H9 (cell line): Measurements from ENCODE around the gene ODAD4. TPM values are rescaled to one million over a fixed set of nuclear protein-coding genes. Genes with fewer than 3 reads are reported as not detected.

Source experiments
- DNase-seq: peaks from one replicate; pipeline ENCODE4 v3.0.0-alpha.2; 2017
- H2AFZ ChIP-seq: one replicate; pipeline ENCODE4 v1.6.1; 2013; ENCODE audit warnings: mild to moderate bottlenecking, low read length, control low read depth, moderate library complexity
- H2AK5ac ChIP-seq: 2 replicates; pipeline ENCODE4 v1.6.1; 2013; ENCODE audit warnings: low read length, control low read depth, mixed read lengths; ENCODE audit not compliant: insufficient read length
- H2BK120ac ChIP-seq: one replicate; pipeline ENCODE4 v1.6.1; 2013; ENCODE audit warnings: low read depth, mild to moderate bottlenecking, low read length, control low read depth, inconsistent platforms; ENCODE audit not compliant: poor library complexity, severe bottlenecking
- H2BK12ac ChIP-seq: 2 replicates; pipeline ENCODE4 v1.6.1; 2013; ENCODE audit warnings: low read length, control low read depth, mixed read lengths, low read depth; ENCODE audit not compliant: insufficient read length
- H2BK15ac ChIP-seq: 2 replicates; pipeline ENCODE4 v1.6.1; 2013; ENCODE audit warnings: low read depth, low read length, control low read depth
- H2BK20ac ChIP-seq: one replicate; pipeline ENCODE4 v1.6.1; 2013; ENCODE audit warnings: low read depth, mild to moderate bottlenecking, low read length, control low read depth, inconsistent platforms; ENCODE audit not compliant: poor library complexity, severe bottlenecking
- H2BK5ac ChIP-seq: 2 replicates; pipeline ENCODE4 v1.6.1; 2013; ENCODE audit warnings: low read length, control low read depth, mixed read lengths; ENCODE audit not compliant: insufficient read length
- H3K14ac ChIP-seq: 2 replicates; pipeline ENCODE4 v1.6.1; 2013; ENCODE audit warnings: low read length, control low read depth; ENCODE audit not compliant: insufficient read depth
- H3K18ac ChIP-seq: 2 replicates; pipeline ENCODE4 v1.6.1; 2013; ENCODE audit warnings: low read depth, mild to moderate bottlenecking, mixed read lengths, low read length, control low read depth; ENCODE audit not compliant: insufficient read length
- H3K23ac ChIP-seq: 2 replicates; pipeline ENCODE4 v1.6.1; 2013; ENCODE audit warnings: low read length, control low read depth, mixed read lengths, low read depth; ENCODE audit not compliant: insufficient read length
- H3K23me2 ChIP-seq: 2 replicates; pipeline ENCODE4 v1.6.1; 2013; ENCODE audit warnings: low read depth, mild to moderate bottlenecking, mixed read lengths, low read length, control low read depth; ENCODE audit not compliant: insufficient read length, poor library complexity, severe bottlenecking
- H3K27ac ChIP-seq: 2 replicates; pipeline ENCODE4 v1.5.1; 2013; ENCODE audit warnings: low read length, control low read depth, mixed read lengths, low read depth; ENCODE audit not compliant: insufficient read length
- H3K27me3 ChIP-seq: 2 replicates; pipeline ENCODE4 v1.6.1; 2013; ENCODE audit warnings: low read length, control low read depth, inconsistent platforms; ENCODE audit not compliant: insufficient read depth
- H3K4ac ChIP-seq: 2 replicates; pipeline ENCODE4 v1.6.1; 2013; ENCODE audit warnings: low read depth, mild to moderate bottlenecking, control low read depth, inconsistent platforms, low read length, moderate library complexity
- H3K4me1 ChIP-seq: 2 replicates; pipeline ENCODE4 v1.6.1; 2013; ENCODE audit warnings: low read length, control low read depth, inconsistent platforms; ENCODE audit not compliant: insufficient read depth
- H3K4me2 ChIP-seq: 2 replicates; pipeline ENCODE4 v1.6.1; 2013; ENCODE audit warnings: low read length, control low read depth, mixed read lengths; ENCODE audit not compliant: insufficient read length, insufficient read depth
- H3K56ac ChIP-seq: 2 replicates; pipeline ENCODE4 v1.6.1; 2013; ENCODE audit warnings: low read depth, mild to moderate bottlenecking, mixed read lengths, low read length, control low read depth; ENCODE audit not compliant: insufficient read length
- H3K79me1 ChIP-seq: 2 replicates; pipeline ENCODE4 v1.6.1; 2013; ENCODE audit warnings: low read depth, mild to moderate bottlenecking, moderate library complexity, low read length, control low read depth, inconsistent platforms; ENCODE audit not compliant: insufficient read depth, poor library complexity, severe bottlenecking
- H3K79me2 ChIP-seq: 2 replicates; pipeline ENCODE4 v1.6.1; 2013; ENCODE audit warnings: low read length, control low read depth, inconsistent platforms; ENCODE audit not compliant: insufficient read depth
- H3K9ac ChIP-seq: 2 replicates; pipeline ENCODE4 v1.6.1; 2013; ENCODE audit warnings: low read length, control low read depth, mixed read lengths; ENCODE audit not compliant: insufficient read length; ENCODE audit errors: extremely low read depth
- H3K9me3 ChIP-seq: one replicate; pipeline ENCODE4 v1.6.1; 2013; ENCODE audit warnings: low read depth, low read length, inconsistent platforms; ENCODE audit not compliant: control insufficient read depth
- H3T11ph ChIP-seq: one replicate; pipeline ENCODE4 v1.6.1; 2013; ENCODE audit warnings: mild to moderate bottlenecking, low read length, control low read depth, inconsistent platforms
- H4K20me1 ChIP-seq: one replicate; pipeline ENCODE4 v1.6.1; 2013; ENCODE audit not compliant: control insufficient read depth, insufficient read length, insufficient read depth
- H4K5ac ChIP-seq: 2 replicates; pipeline ENCODE4 v1.6.1; 2013; ENCODE audit warnings: low read depth, mild to moderate bottlenecking, mixed read lengths, low read length, control low read depth; ENCODE audit not compliant: insufficient read length
- H4K8ac ChIP-seq: replicated peaks from 2 replicates; pipeline ENCODE4 v1.6.1; 2013; ENCODE audit warnings: low read length, control low read depth, mixed read lengths, low read depth; ENCODE audit not compliant: insufficient read length
- H4K91ac ChIP-seq: 2 replicates; pipeline ENCODE4 v1.6.1; 2013; ENCODE audit warnings: low read depth, mild to moderate bottlenecking, moderate library complexity, mixed read lengths, low read length, control low read depth; ENCODE audit not compliant: insufficient read length
- H3K27ac Mint-ChIP-seq, 3 experiments: 2 replicates in 2 of 3; 3 replicates in 1 of 3; pipeline ENCODE4 v1.8.0; 2020 to 2021; ENCODE audit warnings: mixed read lengths in 3 of 3, mild to moderate bottlenecking in 1 of 3, moderate library complexity in 1 of 3
- H3K27me3 Mint-ChIP-seq: 2 replicates; pipeline ENCODE4 v1.8.0; 2021; ENCODE audit warnings: low read depth, mild to moderate bottlenecking, moderate library complexity, mixed read lengths
- H3K36me3 Mint-ChIP-seq, 3 experiments: 2 replicates in 2 of 3; 3 replicates in 1 of 3; pipeline ENCODE4 v1.8.0; 2020 to 2021; ENCODE audit warnings: low read depth in 3 of 3, mixed read lengths in 3 of 3; ENCODE audit not compliant: insufficient read depth in 1 of 3
- H3K4me1 Mint-ChIP-seq, 2 experiments: 2 replicates each; pipeline ENCODE4 v1.8.0; 2020; ENCODE audit warnings: mixed read lengths in 2 of 2
- H3K4me3 Mint-ChIP-seq, 2 experiments: 2 replicates in 1 of 2; 3 replicates in 1 of 2; pipeline ENCODE4 v1.8.0; 2020 to 2021; ENCODE audit warnings: mild to moderate bottlenecking in 2 of 2, mixed read lengths in 2 of 2, moderate library complexity in 1 of 2
- H3K9me3 Mint-ChIP-seq, 2 experiments: 2 replicates in 1 of 2; 3 replicates in 1 of 2; pipeline ENCODE4 v1.8.0; 2020; ENCODE audit warnings: mild to moderate bottlenecking in 2 of 2, mixed read lengths in 2 of 2, moderate library complexity in 1 of 2
- WGBS: extraction: QIAGEN DNeasy Blood & Tissue Kit; methylation state at CpG from one replicate; pipeline ENCODE4 v1.1.7; 2013; ENCODE audit warnings: missing lambda C conversion rate, low lambda C conversion rate, mixed read lengths; ENCODE audit not compliant: insufficient read length; ENCODE audit errors: extremely low coverage; 5-methylcytosine and 5-hydroxymethylcytosine counted together
- total RNA-seq: library from RNA; stranded (reverse); gene quantifications from 2 replicates; pipeline ENCODE4 v1.2.1, GENCODE V29; 2021
- TF ChIP-seq, protein P1 (sequence below): fragments of 200-600 bp; sonication (generic); conservative IDR thresholded peaks from 3 replicates; pipeline ENCODE4 v1.8.0; 2021; ENCODE audit warnings: antibody characterized with exemption, mild to moderate bottlenecking

Gene ODAD4
- total RNA-seq, 1 experiment from 2014 or later = 2.1 TPM

- H3K36me3 Mint-ChIP-seq = peaks cover 56 to 95% (median 91%) of the 10 kb centered on the region in 3 experiments
- H3K56ac ChIP-seq = no peak overlapping the region
- H3K79me1 ChIP-seq = no peaks in the 10 kb centered on the region
- H3K79me2 ChIP-seq = no peaks in the 10 kb centered on the region
- no peak overlapping the region for H2BK20ac ChIP-seq
- H3K9me3 ChIP-seq = no peaks in the 10 kb centered on the region
- H3K4me1 ChIP-seq = no peaks in the 10 kb centered on the region
- no peak overlapping the region for H4K8ac ChIP-seq
- H4K5ac ChIP-seq = no peak overlapping the region
- no peak overlapping the region for H3K14ac ChIP-seq
- H3K23ac ChIP-seq = no peak overlapping the region
- no peaks in the 10 kb centered on the region for H3K27me3 Mint-ChIP-seq
- H3K4me2 ChIP-seq = no peak overlapping the region
- H3K9me3 Mint-ChIP-seq = no peaks in the 10 kb centered on the region
- no peak overlapping the region for H2AK5ac ChIP-seq
- no peak overlapping the region for H2BK5ac ChIP-seq
- H3K4me3 Mint-ChIP-seq = no peak overlapping the region
- no peak overlapping the region for H2BK120ac ChIP-seq
- H3K23me2 ChIP-seq = no peaks in the 10 kb centered on the region
- no peak overlapping the region for H4K91ac ChIP-seq
- no peak overlapping the region for H3K27ac ChIP-seq
- no peak overlapping the region for H3K4ac ChIP-seq
- TF ChIP-seq, protein P1, sequence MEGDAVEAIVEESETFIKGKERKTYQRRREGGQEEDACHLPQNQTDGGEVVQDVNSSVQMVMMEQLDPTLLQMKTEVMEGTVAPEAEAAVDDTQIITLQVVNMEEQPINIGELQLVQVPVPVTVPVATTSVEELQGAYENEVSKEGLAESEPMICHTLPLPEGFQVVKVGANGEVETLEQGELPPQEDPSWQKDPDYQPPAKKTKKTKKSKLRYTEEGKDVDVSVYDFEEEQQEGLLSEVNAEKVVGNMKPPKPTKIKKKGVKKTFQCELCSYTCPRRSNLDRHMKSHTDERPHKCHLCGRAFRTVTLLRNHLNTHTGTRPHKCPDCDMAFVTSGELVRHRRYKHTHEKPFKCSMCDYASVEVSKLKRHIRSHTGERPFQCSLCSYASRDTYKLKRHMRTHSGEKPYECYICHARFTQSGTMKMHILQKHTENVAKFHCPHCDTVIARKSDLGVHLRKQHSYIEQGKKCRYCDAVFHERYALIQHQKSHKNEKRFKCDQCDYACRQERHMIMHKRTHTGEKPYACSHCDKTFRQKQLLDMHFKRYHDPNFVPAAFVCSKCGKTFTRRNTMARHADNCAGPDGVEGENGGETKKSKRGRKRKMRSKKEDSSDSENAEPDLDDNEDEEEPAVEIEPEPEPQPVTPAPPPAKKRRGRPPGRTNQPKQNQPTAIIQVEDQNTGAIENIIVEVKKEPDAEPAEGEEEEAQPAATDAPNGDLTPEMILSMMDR = no peak
- no peak overlapping the region for H2AFZ ChIP-seq
- no peaks in the 10 kb centered on the region for H3K4me1 Mint-ChIP-seq
- no peak overlapping the region for H3K18ac ChIP-seq
- H4K20me1 ChIP-seq = no peaks in the 10 kb centered on the region
- H3K9ac ChIP-seq = no peak overlapping the region
- WGBS = no CpG with 5 or more reads among the region's 3 CpGs
- no peak overlapping the region; a peak in 2 of 7 replicates for H3K27ac Mint-ChIP-seq
- no peak overlapping the region for H3T11ph ChIP-seq
- H2BK15ac ChIP-seq = no peak overlapping the region
- H2BK12ac ChIP-seq = no peak overlapping the region
- no peak for DNase-seq
- no peaks in the 10 kb centered on the region for H3K27me3 ChIP-seq
Measured at GRCh38 chr17:41992576-41992975, 62.2 kb downstream of the ODAD4 start.
